Neural progenitor cell (in vitro differentiated cells): ENCODE measurements around the gene DDX27.

Experiments used
- CTCF ChIP-seq: fragments of 200-600 bp; sonication (generic); IDR thresholded peaks from 2 replicates; pipeline ENCODE4 v1.5.1; 2017; ENCODE audit warnings: antibody characterized with exemption, mild to moderate bottlenecking
- EZH2 ChIP-seq: fragments of 200-600 bp; sonication (generic); IDR thresholded peaks from 2 replicates; pipeline ENCODE4 v1.6.1; 2017; ENCODE audit warnings: antibody characterized with exemption, mild to moderate bottlenecking, moderate library complexity
- EZH2phosphoT487 ChIP-seq: fragments of 200-600 bp; sonication (generic); IDR thresholded peaks from 2 replicates; pipeline ENCODE4 v1.6.1; 2017; ENCODE audit warnings: antibody characterized with exemption

- no peak for TF ChIP-seq EZH2
- no peak for TF ChIP-seq CTCF
- no peak for TF ChIP-seq EZH2phosphoT487
These were observed 62.8 kb downstream of the DDX27 start for GRCh38 chr20:49281913-49282467.
